MCF 10A (cell line): ENCODE results near the gene ALKAL2. TPM values are rescaled to one million over a fixed set of nuclear protein-coding genes. Genes with fewer than 3 reads are reported as not detected.

Source experiments
- BruUV-seq: library from RNA; stranded (reverse); fragments of 400-500 nt; replicated peaks from 2 replicates; lab custom pipeline; 2021; lab: Mats Ljungman, UMichigan
- CTCF ChIA-PET: fragments of 300-600 bp; sonication (Branson Sonifier 250); formaldehyde crosslinking; extraction: SDS; loops from one replicate; lab custom pipeline; 2021; ENCODE audit warnings: antibody characterized with exemption, inconsistent platforms; lab: Yijun Ruan, JAX
- POLR2A ChIA-PET: fragments of 300-600, 350-650 bp; sonication (Branson Sonifier 250); formaldehyde crosslinking; extraction: SDS; loops from one replicate; lab custom pipeline; 2020; ENCODE audit warnings: antibody characterized with exemption, inconsistent platforms; lab: Yijun Ruan, JAX
- DNase-seq: peaks from one replicate; pipeline ENCODE4 v3.0.0-alpha.2; 2018; ENCODE audit not compliant: unreplicated experiment
- H3K27ac Mint-ChIP-seq: one replicate; pipeline ENCODE4 v1.8.0; 2022; ENCODE audit warnings: mild to moderate bottlenecking, low read depth, mixed read lengths; ENCODE audit not compliant: unreplicated experiment
- H3K27me3 Mint-ChIP-seq: one replicate; pipeline ENCODE4 v1.8.0; 2022; ENCODE audit warnings: mixed read lengths; ENCODE audit not compliant: insufficient read depth, unreplicated experiment
- H3K36me3 Mint-ChIP-seq: one replicate; pipeline ENCODE4 v1.8.0; 2022; ENCODE audit warnings: mild to moderate bottlenecking, moderate library complexity, mixed read lengths; ENCODE audit not compliant: insufficient read depth, unreplicated experiment
- H3K4me1 Mint-ChIP-seq: one replicate; pipeline ENCODE4 v1.8.0; 2022; ENCODE audit warnings: mixed read lengths; ENCODE audit not compliant: insufficient read depth, unreplicated experiment
- H3K4me3 Mint-ChIP-seq: one replicate; pipeline ENCODE4 v1.8.0; 2022; ENCODE audit warnings: mild to moderate bottlenecking, moderate library complexity, mixed read lengths; ENCODE audit not compliant: unreplicated experiment
- H3K9me3 Mint-ChIP-seq: one replicate; pipeline ENCODE4 v1.8.0; 2022; ENCODE audit warnings: mixed read lengths; ENCODE audit not compliant: unreplicated experiment
- intact Hi-C: fragments of 100-400 bp; cut with micrococcal nuclease; formaldehyde crosslinking; loops from 2 replicates; pipeline ENCODE4 v1.14.1; 2022
- total RNA-seq: library from RNA; stranded (reverse); gene quantifications from 2 replicates; pipeline ENCODE4 v1.2.3, GENCODE V29; 2022
- TF ChIP-seq, protein P1 (sequence below): fragments of 200-600 bp; IDR thresholded peaks from one replicate; pipeline ENCODE4 v1.8.0; 2022; ENCODE audit warnings: antibody characterized with exemption, mild to moderate bottlenecking; ENCODE audit not compliant: unreplicated experiment

ALKAL2 gene
- total RNA-seq, 1 experiment from 2014 or later = not detected

DNA sequence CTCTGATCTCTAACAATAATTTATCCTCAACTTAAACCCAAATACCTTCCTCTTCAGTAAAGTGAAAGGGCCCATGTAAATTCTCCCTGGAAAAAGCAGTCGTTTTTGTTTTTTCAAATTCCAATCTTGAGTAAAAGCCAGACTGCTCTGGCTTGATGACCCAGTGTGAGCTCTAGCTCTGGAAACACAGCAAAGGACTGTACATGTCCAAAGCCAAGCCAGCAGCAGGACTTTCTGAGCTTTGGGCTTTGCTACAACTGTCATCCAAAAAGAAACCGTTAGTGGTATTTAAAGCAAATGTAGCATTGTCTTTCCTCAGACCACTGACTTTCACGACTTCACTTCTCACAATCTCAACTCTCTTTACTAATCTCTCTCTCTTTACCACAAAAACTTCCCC is 49.5 kb downstream of the ALKAL2 start:
- BruUV-seq = no TSS peak
- H3K27me3 Mint-ChIP-seq = no peaks in the 10 kb centered on the region
- H3K4me1 Mint-ChIP-seq = no peaks in the 10 kb centered on the region

GRCh38 chr2:237878-238277 is 50.0 kb downstream of the ALKAL2 start:
- Mint-ChIP-seq H3K4me1 (no peaks in the 10 kb centered on the region), H3K4me3 (no peak overlapping the region), H3K27me3 (no peaks in the 10 kb centered on the region), H3K27ac (no peak overlapping the region), H3K36me3 (peaks cover 36% of the 10 kb centered on the region), H3K9me3 (peaks cover 6% of the 10 kb centered on the region)
- ChIA-PET POLR2A (interaction anchor here (0.6 kb wide), 1 partner anchor 194 kb away, joined by 3 read pairs; no protein-coding TSS in a partner anchor), CTCF (interaction anchor here (0.6 to 2.3 kb wide), 4 partner anchors 8 to 302 kb away, joined by 3 to 8 read pairs (median 6); no protein-coding TSS in a partner anchor)
- no peak for DNase-seq
- TF ChIP-seq, protein P1, sequence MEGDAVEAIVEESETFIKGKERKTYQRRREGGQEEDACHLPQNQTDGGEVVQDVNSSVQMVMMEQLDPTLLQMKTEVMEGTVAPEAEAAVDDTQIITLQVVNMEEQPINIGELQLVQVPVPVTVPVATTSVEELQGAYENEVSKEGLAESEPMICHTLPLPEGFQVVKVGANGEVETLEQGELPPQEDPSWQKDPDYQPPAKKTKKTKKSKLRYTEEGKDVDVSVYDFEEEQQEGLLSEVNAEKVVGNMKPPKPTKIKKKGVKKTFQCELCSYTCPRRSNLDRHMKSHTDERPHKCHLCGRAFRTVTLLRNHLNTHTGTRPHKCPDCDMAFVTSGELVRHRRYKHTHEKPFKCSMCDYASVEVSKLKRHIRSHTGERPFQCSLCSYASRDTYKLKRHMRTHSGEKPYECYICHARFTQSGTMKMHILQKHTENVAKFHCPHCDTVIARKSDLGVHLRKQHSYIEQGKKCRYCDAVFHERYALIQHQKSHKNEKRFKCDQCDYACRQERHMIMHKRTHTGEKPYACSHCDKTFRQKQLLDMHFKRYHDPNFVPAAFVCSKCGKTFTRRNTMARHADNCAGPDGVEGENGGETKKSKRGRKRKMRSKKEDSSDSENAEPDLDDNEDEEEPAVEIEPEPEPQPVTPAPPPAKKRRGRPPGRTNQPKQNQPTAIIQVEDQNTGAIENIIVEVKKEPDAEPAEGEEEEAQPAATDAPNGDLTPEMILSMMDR = no peak
- intact Hi-C loops = no loop called here
- BruUV-seq = no TSS peak

More for the DNA sequence above, 49.5 kb downstream of the ALKAL2 start:
- ChIA-PET CTCF (interaction anchor here (0.6 to 2.3 kb wide), 4 partner anchors 9 to 97 kb away, joined by 3 to 8 read pairs (median 3); no protein-coding TSS in a partner anchor), POLR2A (no interaction called here)
- Mint-ChIP-seq H3K9me3 (peaks cover 11% of the 10 kb centered on the region), H3K36me3 (peaks cover 36% of the 10 kb centered on the region), H3K4me3 (no peak overlapping the region), H3K27ac (no peak overlapping the region)
- TF ChIP-seq, protein P1 = no peak
- DNase-seq = no peak
- intact Hi-C loops = no loop called here

- CTCF ChIA-PET = interaction anchor here (0.7 to 2.3 kb wide), 5 partner anchors 8 to 303 kb away, joined by 3 to 8 read pairs (median 4); no protein-coding TSS in a partner anchor
- Mint-ChIP-seq H3K27ac (no peak overlapping the region), H3K4me3 (no peak overlapping the region), H3K4me1 (no peaks in the 10 kb centered on the region), H3K27me3 (no peaks in the 10 kb centered on the region), H3K36me3 (peaks cover 34% of the 10 kb centered on the region), H3K9me3 (no peaks in the 10 kb centered on the region)
- no peak for DNase-seq
- intact Hi-C loops = no loop called here
- TF ChIP-seq, protein P1 = no peak
- BruUV-seq = no TSS peak
- POLR2A ChIA-PET = interaction anchor here (0.6 to 1.0 kb wide), 2 partner anchors 9 to 29 kb away, joined by 3 to 5 read pairs; no protein-coding TSS in a partner anchor
Observed at GRCh38 chr2:236993-237539, 50.8 kb downstream of the ALKAL2 start.

DNA sequence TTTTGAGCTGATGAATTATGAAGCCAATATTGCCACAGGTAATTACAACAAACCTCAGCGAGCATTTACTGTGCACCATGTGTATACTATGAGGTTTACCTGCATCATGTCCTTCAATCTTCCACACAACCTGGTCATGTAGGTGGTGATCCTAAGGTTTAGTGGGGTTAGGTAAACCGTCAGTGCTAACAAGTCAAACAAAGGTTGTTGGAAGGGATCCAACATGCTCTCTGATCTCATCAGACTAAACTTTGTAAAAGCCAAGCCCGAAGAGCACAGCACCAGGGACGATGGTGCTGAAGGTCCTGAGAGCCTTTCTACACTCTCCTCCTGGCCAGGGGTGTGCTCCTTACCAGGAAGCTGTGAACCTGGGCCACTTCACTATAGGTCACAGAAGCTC is 53.5 kb downstream of the ALKAL2 start:
- POLR2A ChIA-PET = no interaction called here
- H3K4me1 Mint-ChIP-seq = no peaks in the 10 kb centered on the region
- no TSS peak for BruUV-seq

More for the DNA sequence above, 53.5 kb downstream of the ALKAL2 start:
- intact Hi-C loops = no loop called here
- Mint-ChIP-seq H3K36me3 (peaks cover 31% of the 10 kb centered on the region), H3K4me3 (no peak overlapping the region), H3K27me3 (no peaks in the 10 kb centered on the region), H3K27ac (no peak overlapping the region), H3K9me3 (no peaks in the 10 kb centered on the region)
- TF ChIP-seq, protein P1 = no peak
- no peak for DNase-seq
- CTCF ChIA-PET = interaction anchor here (0.6 to 0.7 kb wide), 2 partner anchors 11 to 84 kb away, joined by 3 read pairs; no protein-coding TSS in a partner anchor
